HG03066 (cell line): ENCODE data around the gene NIT1.

Experiments
- ATAC-seq: cut with Tn5 transposase; IDR thresholded peaks from one replicate; pipeline ENCODE4 v1.9.1; 2021; ENCODE audit warnings: low read depth; ENCODE audit not compliant: unreplicated experiment

The NIT1 gene

DNA sequence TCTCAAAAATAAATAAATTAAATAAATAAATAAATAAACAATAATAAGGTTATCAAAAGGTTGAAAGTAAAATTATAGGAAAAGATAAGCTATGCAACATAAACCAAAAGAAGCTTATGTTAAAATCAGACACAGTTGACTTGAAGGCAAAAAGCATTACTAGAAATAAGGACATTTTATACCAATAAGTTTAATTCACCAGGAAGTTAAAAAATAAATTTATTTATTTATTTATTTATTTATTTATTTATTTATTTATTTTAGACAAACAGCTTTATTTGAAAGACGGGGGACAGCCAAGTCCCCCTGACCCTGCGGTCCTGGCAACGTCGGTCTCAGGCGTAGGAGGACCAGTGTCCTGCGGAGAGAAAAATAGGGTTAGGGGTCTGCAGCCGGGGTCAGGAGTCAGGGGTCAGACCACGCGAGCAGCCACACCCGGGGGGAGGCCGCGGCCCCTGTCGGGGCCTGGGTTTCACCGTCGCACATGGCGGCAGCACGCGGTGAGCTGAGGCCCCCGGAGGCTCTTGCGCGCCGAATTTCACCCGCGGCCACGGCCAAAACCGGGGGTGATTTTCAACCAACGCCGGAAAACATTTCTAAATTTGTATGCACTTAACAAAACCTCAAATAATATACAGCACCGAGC is 23.0 kb downstream of the NIT1 start:
- ATAC-seq: no peak

DNA sequence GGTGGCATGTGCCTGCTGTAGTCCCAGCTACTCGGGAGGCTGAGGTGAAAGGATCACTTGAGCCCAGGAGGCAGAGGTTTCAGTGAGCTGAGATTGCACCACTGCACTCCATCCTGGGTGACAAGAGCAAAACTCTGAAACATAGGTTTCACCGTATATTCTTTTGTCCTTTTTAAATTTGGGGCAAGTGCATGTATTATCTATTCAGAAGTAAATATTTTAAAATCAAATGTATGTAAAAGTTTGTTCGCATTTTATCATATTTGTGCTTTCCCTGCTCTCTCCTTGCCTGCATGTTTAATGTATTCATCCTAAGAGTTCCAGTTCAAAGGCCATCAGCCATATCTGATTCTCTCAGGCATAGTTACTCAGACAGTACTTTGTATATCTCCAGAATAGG is 27.9 kb downstream of the NIT1 start:
- ATAC-seq: no peak

DNA sequence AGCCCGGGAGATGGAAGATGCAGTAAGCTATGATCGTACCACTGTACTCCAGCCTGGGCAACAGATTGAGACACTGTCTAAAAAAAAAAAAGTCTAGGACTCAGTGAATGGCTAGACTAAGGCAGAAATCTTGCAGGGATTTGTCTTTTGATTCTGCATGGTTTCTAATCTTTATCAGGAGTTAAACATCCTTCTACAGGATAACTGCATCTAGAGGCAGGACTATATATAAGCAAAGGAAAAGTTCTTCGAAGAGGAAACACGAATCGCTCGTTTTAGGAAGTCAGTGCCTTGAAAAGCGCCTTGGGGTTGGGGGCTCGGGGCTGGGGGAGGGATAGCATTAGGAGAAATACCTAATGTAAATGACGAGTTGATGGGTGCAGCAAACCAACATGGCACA is 35.3 kb downstream of the NIT1 start:
- no peak for ATAC-seq

DNA sequence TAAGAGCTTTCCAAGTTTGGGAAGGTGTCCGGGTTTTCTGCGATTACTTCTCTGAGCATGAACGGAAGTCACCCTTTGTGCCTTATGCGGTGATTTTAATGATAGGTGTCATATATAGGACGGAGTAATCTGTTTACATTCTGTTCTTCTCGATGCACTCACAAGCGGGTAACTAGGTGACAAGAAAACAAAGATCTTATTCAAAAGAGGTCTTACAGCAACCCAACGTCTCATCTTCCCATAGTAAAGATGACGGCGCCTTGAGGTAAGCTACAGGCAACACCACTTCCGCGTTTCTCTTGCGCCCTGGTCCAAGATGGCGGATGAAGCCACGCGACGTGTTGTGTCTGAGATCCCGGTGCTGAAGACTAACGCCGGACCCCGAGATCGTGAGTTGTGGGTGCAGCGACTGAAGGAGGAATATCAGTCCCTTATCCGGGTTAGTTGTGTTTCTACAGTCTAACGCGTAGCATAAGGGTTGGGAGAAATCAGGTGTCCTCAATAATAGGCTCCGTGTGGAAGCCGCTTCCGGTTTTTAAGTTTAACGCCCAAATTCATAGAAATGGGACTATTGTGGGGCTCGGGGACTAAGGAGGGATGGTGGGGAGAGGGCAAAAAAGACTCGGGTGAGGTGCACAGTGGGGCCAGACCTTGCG is 35.9 kb downstream of the NIT1 start, which contains the start of gene UFC1:
Gene UFC1, plus strand, starts transcription at position 297 of the 656 bp plus-strand sequence. Its CDS starts 20 bp downstream, at position 317.
- ATAC-seq: peak; percentile 91

DNA sequence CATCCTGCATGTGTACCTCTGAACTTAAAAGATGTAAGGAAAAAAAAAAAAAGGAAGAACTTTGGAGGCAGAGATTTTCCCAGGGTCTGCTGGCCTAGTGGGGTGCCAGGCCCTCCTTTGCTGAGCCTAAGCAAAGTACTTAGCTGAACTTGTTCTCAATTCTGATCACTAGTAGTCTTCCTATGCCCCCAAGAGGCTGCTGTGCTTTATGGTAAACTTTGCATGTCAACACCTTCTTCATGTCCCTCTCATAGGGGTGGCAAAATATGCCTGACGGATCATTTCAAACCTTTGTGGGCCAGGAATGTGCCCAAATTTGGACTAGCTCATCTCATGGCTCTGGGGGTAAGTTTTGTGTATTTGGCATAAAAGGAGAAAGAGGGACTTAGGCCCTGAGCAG is 40.0 kb downstream of the NIT1 start:
- ATAC-seq: no peak

DNA sequence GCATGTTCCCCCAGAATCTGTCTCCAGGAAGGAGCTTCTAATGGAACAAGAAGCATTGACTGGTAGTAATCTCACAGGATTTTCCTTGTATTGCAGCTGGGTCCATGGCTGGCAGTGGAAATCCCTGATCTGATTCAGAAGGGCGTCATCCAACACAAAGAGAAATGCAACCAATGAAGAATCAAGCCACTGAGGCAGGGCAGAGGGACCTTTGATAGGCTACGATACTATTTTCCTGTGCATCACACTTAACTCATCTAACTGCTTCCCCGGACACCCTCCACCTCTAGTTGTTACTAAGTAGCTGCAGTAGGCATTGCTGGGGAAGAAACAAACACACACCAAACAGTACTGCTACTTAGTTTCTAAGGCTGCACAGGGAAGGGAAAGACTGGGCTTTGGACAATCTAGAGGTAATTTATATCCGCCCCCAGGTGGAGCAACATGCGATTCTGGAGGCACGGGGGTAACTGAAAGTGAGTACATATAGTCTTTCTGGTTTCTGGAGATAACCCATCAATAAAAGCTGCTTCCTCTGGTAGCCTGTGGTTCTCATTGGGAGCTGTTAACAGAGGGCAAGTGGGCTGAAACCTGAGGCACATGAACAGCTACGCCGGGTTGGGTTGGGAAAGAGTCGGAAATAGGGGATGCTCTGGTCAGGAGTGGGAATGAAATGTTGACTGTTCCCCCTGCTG is 40.6 kb downstream of the NIT1 start:
- no peak for ATAC-seq

DNA sequence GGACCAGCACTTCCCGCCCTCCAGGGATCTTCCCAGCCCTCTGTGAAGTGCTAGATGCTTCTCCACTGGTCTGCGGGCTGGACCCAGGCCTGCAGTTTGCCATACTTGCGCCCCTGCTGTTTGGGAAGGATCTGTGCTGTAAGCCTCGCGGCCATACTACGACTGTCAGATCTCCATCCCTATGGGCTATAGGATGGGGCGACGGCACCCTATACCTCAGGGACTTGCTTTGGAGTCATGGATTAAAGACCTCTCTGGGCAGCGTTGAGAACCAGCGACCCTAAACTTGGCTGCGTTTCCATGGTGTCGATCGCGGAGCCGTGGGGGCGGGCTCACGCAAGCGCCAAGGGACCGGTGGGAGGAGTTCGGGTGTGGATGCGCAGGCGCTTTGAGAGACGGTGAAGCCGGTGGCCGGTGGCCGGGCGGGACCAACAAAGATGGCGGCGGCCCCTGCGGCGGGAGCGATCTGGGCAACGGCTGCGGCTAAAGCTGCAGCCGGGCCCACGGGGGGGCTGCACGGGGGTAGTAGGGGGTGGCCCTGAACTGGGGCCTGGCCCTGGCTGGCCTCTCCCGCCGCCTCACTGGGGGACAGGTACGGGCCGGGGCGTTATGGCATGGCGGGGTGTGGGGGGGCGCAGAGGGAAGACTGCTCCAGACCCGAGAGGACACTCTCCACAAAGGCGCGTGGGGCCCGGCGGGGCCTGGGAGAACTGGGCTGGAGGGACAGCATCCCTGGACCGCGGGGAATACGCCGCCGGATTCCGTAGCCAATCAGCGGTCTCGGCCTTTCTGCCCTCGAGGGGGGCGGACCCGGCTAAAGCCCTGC is 41.4 kb downstream of the NIT1 start, which contains the start of gene USP21:
Gene USP21, plus strand, starts transcription at position 414 of the 826 bp plus-strand sequence. CDS start 1,141 bp downstream, outside the sequence.
- ATAC-seq: peak; percentile 85

DNA sequence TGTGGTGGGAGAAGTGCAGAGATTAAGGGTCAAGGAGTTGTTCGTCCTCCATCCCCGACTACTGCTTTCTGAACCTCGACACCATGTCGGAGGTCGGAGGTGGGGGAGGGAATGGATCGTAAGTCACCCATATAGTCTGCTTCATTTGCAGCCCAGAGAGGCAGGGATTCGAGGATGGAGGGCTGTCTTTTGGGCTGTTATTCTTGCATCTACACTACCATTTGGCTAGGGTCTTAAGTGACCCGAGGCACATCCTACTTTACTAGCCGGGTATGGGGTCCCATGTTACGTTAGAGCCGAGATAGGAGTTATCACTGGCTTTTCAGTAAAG is 42.0 kb downstream of the NIT1 start:
- ATAC-seq: no peak

DNA sequence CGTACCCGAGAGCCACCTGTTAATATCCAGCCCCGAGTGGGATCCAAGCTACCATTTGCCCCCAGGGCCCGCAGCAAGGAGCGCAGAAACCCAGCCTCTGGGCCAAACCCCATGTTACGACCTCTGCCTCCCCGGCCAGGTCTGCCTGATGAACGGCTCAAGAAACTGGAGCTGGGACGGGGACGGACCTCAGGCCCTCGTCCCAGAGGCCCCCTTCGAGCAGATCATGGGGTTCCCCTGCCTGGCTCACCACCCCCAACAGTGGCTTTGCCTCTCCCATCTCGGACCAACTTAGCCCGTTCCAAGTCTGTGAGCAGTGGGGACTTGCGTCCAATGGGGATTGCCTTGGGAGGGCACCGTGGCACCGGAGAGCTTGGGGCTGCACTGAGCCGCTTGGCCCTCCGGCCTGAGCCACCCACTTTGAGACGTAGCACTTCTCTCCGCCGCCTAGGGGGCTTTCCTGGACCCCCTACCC is 42.8 kb downstream of the NIT1 start:
- ATAC-seq: no peak

DNA sequence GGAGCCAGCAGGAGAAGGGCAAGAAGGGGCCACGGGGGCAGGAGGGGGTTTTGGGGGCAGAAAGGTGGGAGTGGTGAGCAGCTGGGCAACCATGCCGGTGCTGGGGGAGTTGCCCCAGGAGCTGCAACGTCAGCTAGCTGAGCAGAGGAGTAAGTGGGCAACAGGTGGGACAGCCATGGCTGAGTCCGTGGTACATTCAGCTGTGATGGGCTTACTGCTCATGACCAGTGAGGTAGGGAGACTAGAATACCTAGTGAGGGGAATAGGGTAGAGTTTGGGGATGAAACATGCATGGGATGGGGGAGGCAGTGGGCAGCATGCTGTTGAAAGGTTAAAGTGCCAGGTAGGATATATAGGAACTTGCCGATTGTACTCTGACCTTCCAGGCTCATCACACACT is 43.7 kb downstream of the NIT1 start:
- no peak for ATAC-seq

DNA sequence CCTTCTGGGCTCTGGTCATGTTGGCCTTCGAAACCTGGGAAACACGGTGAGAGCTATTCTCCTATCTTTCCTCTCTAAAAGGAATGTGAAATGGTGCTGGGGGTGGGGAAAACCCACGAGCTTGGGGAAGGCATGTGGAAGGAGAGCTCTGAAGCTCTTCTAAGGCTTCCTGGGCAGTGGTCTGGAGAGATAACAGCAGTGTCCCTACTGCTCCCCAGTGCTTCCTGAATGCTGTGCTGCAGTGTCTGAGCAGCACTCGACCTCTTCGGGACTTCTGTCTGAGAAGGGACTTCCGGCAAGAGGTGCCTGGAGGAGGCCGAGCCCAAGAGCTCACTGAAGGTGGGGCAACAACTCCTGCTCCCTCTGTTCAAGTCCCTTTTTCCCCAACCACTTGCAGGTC is 44.1 kb downstream of the NIT1 start:
- ATAC-seq: no peak

DNA sequence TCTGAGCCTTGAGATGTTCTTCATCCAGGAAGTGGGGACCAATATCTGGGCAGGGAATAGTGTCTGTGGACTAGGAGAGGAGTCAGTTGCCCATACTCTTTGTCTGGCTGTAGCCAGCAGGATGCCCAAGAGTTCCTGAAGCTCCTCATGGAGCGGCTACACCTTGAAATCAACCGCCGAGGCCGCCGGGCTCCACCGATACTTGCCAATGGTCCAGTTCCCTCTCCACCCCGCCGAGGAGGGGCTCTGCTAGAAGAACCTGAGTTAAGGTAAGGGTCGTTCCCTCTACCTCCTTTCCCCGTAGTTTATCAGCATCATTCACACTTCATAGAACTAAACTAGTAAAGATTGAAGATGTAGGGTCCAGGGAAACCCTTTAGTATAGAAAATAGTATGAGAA is 44.9 kb downstream of the NIT1 start:
- ATAC-seq: no peak

DNA sequence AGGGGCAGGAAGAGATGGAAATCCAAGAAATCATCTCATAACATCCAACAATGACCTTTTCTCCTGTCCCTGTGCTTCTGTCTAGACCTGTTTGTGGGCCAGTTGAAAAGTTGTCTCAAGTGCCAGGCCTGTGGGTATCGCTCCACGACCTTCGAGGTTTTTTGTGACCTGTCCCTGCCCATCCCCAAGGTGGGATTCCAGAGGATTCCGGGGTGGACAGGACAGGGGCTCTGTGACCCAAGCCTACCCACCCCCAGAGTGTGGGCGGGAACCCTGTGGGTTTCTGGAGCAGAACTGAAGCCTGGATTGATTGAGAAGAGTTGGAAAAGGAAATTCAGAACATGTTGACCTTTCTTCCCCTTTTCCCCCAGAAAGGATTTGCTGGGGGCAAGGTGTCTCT is 45.9 kb downstream of the NIT1 start:
- no peak for ATAC-seq

DNA sequence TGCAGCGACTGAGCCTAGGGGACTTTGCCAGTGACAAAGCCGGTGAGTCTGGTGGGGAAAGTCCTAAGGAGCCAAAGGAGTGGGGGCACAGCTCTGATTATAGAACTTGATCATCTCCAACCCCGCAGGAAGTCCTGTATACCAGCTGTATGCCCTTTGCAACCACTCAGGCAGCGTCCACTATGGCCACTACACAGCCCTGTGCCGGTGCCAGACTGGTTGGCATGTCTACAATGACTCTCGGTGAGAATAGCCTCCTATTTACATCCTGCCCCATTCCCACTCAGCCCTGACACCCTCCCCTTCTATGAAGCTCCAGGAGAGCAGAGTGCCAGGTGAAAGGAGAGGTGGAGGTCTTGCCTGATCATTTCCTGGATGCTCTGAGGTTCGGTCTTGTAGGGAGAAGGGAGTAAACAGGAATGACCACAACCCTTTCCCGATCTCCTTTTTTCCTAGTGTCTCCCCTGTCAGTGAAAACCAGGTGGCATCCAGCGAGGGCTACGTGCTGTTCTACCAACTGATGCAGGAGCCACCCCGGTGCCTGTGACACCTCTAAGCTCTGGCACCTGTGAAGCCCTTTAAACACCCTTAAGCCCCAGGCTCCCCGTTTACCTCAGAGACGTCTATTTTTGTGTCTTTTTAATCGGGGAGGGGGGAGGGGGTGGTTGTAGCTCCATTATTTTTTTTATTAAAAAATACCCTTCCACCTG is 47.2 kb downstream of the NIT1 start:
- no peak for ATAC-seq

DNA sequence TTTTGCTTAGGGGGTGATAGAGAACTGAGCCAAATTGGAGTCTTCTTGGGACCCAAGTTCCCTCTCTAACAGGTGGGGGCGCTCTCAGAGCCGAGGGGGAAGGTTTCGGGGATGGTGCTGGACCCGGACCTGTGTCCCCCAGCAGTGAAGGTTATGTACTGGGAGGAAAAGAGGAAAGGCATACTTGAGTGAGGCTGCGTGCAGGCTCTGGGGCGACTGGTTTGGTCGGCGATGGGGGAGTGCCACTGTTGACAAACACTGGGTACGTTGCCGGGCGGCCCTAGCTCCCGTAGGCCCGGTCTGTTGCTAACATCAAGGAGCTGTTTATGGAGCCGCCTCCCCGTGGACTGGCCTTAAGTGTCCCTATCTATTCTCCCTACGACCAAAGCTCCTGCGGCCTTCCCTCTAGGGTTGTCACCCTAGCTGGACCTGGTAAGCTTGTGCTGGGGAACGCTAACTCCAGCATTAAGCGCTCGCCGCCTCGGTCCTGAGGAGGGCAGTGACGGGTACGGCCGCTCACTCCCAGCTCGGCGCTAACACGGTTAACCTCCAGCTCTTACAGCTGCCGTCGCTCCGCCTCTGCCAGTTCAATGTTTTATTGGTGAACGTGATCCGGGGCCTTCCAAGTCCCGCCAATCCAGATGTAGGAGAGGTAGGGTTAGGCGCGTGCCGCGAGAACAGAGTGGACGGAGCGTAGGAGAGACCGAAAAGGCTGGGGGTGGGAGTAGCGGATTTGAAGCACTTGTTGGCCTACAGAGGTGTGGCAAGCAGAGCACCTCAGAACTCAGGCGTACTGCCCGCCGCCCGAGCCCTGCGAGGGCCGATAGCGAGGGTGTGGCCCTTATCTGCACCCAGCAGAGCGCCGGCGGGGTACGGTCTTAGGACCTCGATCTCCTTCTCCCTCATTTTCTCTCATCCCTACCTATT is 48.1 kb downstream of the NIT1 start, which contains the start of gene PPOX:
Gene PPOX, plus strand, starts transcription at position 685 of the 927 bp plus-strand sequence. CDS start 422 bp downstream, outside the sequence.
- ATAC-seq: peak; percentile 91

DNA sequence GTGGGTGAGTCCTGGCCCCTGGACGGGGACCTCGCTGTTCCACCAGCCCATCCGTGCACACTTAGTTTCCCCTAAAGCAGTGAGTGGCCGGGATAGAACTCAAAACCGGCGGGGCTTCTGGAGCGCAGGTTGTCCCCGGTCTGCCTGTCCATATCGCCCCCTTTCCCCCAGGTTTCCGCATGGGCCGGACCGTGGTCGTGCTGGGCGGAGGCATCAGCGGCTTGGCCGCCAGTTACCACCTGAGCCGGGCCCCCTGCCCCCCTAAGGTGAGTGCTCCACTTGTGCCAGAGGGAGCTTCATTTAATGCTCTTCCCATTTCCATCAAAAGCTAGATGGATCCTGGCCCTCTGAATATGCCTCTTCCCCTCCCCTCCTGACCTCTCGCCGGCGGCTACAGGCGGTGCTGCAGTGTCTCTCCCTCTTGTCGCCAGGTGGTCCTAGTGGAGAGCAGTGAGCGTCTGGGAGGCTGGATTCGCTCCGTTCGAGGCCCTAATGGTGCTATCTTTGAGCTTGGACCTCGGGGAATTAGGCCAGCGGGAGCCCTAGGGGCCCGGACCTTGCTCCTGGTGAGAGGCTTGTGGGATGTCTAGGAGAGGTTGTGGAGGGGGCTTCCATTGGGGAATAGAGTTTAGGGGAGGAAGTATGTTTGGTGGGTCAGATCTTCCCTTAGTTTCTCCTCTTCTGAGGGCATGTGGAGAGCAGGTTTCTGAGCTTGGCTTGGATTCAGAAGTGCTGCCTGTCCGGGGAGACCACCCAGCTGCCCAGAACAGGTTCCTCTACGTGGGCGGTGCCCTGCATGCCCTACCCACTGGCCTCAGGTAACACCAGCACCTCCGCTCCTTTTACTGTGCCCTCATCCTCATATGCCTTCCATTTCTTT is 49.0 kb downstream of the NIT1 start:
- ATAC-seq: peak; percentile 15

DNA sequence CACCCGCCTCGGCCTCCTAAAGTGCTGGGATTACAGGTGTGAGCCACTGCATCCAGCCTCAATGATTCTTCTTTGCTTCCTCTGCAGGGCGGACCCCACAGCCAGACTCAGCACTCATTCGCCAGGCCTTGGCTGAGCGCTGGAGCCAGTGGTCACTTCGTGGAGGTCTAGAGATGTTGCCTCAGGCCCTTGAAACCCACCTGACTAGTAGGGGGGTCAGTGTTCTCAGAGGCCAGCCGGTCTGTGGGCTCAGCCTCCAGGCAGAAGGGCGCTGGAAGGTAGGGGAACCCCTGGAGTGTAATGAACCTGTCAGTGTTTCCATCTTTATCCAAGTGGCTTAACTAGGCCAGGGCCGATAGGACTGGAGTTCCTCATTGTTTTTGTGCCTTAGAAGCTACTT is 51.0 kb downstream of the NIT1 start:
- no peak for ATAC-seq
